CD14-positive monocyte (primary cell): Measurements from ENCODE around the gene ALDH16A1. TPM values are rescaled to one million over a fixed set of nuclear protein-coding genes. Genes with fewer than 3 reads are reported as not detected.

Experiments
- DNase-seq, 3 donors: peaks; one replicate each; pipeline ENCODE4 v3.0.0-alpha.2; 2011 to 2022
- H2AFZ ChIP-seq: 2 replicates; pipeline ENCODE4 v1.6.0; 2012; ENCODE audit warnings: mild to moderate bottlenecking, low read depth, low read length, inconsistent platforms; ENCODE audit not compliant: insufficient read depth, poor library complexity, severe bottlenecking
- H3K27ac ChIP-seq, 2 donors: 1 replicate in 1 of 2; 2 replicates in 1 of 2; pipeline ENCODE4 v1.5.1; 2012 to 2013; ENCODE audit warnings: low read length in 2 of 2, control low read depth in 1 of 2, inconsistent platforms in 1 of 2, low read depth in 1 of 2, mild to moderate bottlenecking in 1 of 2
- H3K27me3 ChIP-seq, 2 donors: one replicate each; pipeline versions ENCODE4 v1.6.0 to v1.6.1; 2011 to 2013; ENCODE audit warnings: low read length in 2 of 2; ENCODE audit not compliant: control insufficient read depth in 2 of 2, insufficient read depth in 2 of 2
- H3K36me3 ChIP-seq, 2 donors: replicated peaks in 1 of 2; 1 replicate in 1 of 2; 2 replicates in 1 of 2; pipeline versions ENCODE4 v1.5.1 to v1.6.1; 2012 to 2013; ENCODE audit warnings: low read length in 2 of 2, control low read depth in 1 of 2, inconsistent platforms in 1 of 2, mild to moderate bottlenecking in 1 of 2; ENCODE audit not compliant: insufficient read depth in 2 of 2, control insufficient read depth in 1 of 2
- H3K4me1 ChIP-seq, 2 donors: 1 replicate in 1 of 2; 2 replicates in 1 of 2; pipeline versions ENCODE4 v1.5.1 to v1.6.1; 2012 to 2013; ENCODE audit warnings: low read length in 2 of 2, control low read depth in 1 of 2, inconsistent platforms in 1 of 2, mild to moderate bottlenecking in 1 of 2, moderate library complexity in 1 of 2; ENCODE audit not compliant: insufficient read depth in 2 of 2, control insufficient read depth in 1 of 2
- H3K4me2 ChIP-seq: replicated peaks from 2 replicates; pipeline ENCODE3; 2012; ENCODE audit warnings: low read length, moderate library complexity, mild to moderate bottlenecking; ENCODE audit not compliant: poor library complexity, severe bottlenecking; ENCODE audit errors: extremely low read depth
- H3K4me3 ChIP-seq, 3 experiments: fragments of 200-600 bp in 1 of 3; sonication (generic) in 1 of 3; replicated peaks in 1 of 3; 1 replicate in 2 of 3; 2 replicates in 1 of 3; pipeline ENCODE4 v1.5.1; 2011 to 2013; ENCODE audit warnings: low read length in 3 of 3, mild to moderate bottlenecking in 3 of 3, control low read depth in 2 of 3, low read depth in 2 of 3, inconsistent platforms in 1 of 3, moderate library complexity in 1 of 3
- H3K79me2 ChIP-seq: 2 replicates; pipeline ENCODE4 v1.6.0; 2012; ENCODE audit warnings: mild to moderate bottlenecking, control low read depth, inconsistent platforms, low read length, moderate library complexity; ENCODE audit not compliant: insufficient read depth
- H3K9ac ChIP-seq: 2 replicates; pipeline ENCODE4 v1.6.0; 2017; ENCODE audit warnings: low read length, mild to moderate bottlenecking; ENCODE audit not compliant: insufficient read depth, poor library complexity, severe bottlenecking
- H3K9me3 ChIP-seq, 2 donors: replicated peaks in 1 of 2; 1 replicate in 1 of 2; 2 replicates in 1 of 2; pipeline versions ENCODE4 v1.5.1 to v1.6.1; 2012 to 2013; ENCODE audit warnings: low read length in 2 of 2, control low read depth in 1 of 2; ENCODE audit not compliant: control insufficient read depth in 1 of 2, insufficient read depth in 1 of 2
- H4K20me1 ChIP-seq: 2 replicates; pipeline ENCODE4 v1.6.0; 2012; ENCODE audit warnings: mild to moderate bottlenecking, low read length, control low read depth, moderate library complexity; ENCODE audit not compliant: insufficient read depth
- H3K27ac Mint-ChIP-seq, 7 donors: one replicate each; pipeline ENCODE4 v1.8.0; 2020; ENCODE audit warnings: mild to moderate bottlenecking in 7 of 7, mixed read lengths in 7 of 7, moderate library complexity in 6 of 7, inconsistent platforms in 2 of 7
- H3K27me3 Mint-ChIP-seq, 3 donors: one replicate each; pipeline ENCODE4 v1.8.0; 2021 to 2022; ENCODE audit warnings: low read depth in 3 of 3, mild to moderate bottlenecking in 3 of 3, mixed read lengths in 3 of 3, moderate library complexity in 3 of 3, inconsistent platforms in 1 of 3
- H3K36me3 Mint-ChIP-seq, 2 donors: one replicate each; pipeline ENCODE4 v1.8.0; 2020; ENCODE audit warnings: mixed read lengths in 2 of 2, inconsistent platforms in 1 of 2, mild to moderate bottlenecking in 1 of 2
- H3K4me1 Mint-ChIP-seq: one replicate; pipeline ENCODE4 v1.8.0; 2020; ENCODE audit warnings: mild to moderate bottlenecking, mixed read lengths
- H3K4me3 Mint-ChIP-seq, 2 donors: one replicate each; pipeline ENCODE4 v1.8.0; 2020; ENCODE audit warnings: mild to moderate bottlenecking in 2 of 2, mixed read lengths in 2 of 2, moderate library complexity in 1 of 2
- H3K9me3 Mint-ChIP-seq, 7 donors: one replicate each; pipeline ENCODE4 v1.8.0; 2020 to 2022; ENCODE audit warnings: mixed read lengths in 7 of 7, mild to moderate bottlenecking in 6 of 7, moderate library complexity in 6 of 7, inconsistent platforms in 2 of 7
- CTCF ChIP-seq: fragments of 200-600 bp; IDR thresholded peaks from one replicate; pipeline ENCODE4 v1.8.0; 2022; ENCODE audit warnings: antibody characterized with exemption, mild to moderate bottlenecking
- WGBS: methylation state at CpG from one replicate; pipeline ENCODE4 v1.1.5; 2013; ENCODE audit warnings: missing lambda C conversion rate; ENCODE audit not compliant: insufficient coverage; 5-methylcytosine and 5-hydroxymethylcytosine counted together
- intact Hi-C, 2 donors: fragments of 100-400 bp; cut with micrococcal nuclease; formaldehyde crosslinking; loops; one replicate each; pipeline versions ENCODE4 v1.15.0 to v1.15.1; 2023
- polyA plus RNA-seq, 3 donors: library from polyadenylated mRNA; depleted of rRNA in 1 of 3; unstranded in 2 of 3; stranded (reverse) in 1 of 3; fragments of 300-500 nt in 2 of 3; fragments of >200 nt in 1 of 3; fragmentation: Illumina TruSeq in 2 of 3; gene quantifications; 1 replicate in 2 of 3; 2 replicates in 1 of 3; pipeline ENCODE4 v1.2.3, GENCODE V29; 2012 to 2021

ALDH16A1 gene
- polyA plus RNA-seq, 3 donors, result 30.8 to 39.5 (median 31.2) TPM

- no peak for TF ChIP-seq CTCF
- H3K27me3 ChIP-seq, result peaks cover 80 to 98% of the 10 kb centered on the region in 2 donors
- Mint-ChIP-seq H3K27me3 (peaks cover 98 to 99% (median 98%) of the 10 kb centered on the region in 3 donors), H3K9me3 (peaks cover 0 to 50% (median 32%) of the 10 kb centered on the region in 7 donors), H3K27ac (peak overlapping the region in 1 of 7 donors; percentile 56), H3K4me1 (peaks cover 30% of the 10 kb centered on the region), H3K36me3 (peaks cover 10 to 21% of the 10 kb centered on the region in 2 donors), H3K4me3 (peak overlapping the region in 1 of 2 donors; percentile 40)
- 32% methylated on average over 7 of the region's 8 CpGs for WGBS
- H4K20me1 ChIP-seq, result no peaks in the 10 kb centered on the region
- intact Hi-C loops, result loop anchor here in 1 of 2 donors (10.0 kb wide), 1 partner anchor 172 kb away; no protein-coding TSS in a partner anchor
- H3K4me3 ChIP-seq, result no peak overlapping the region
- no peaks in the 10 kb centered on the region for H3K79me2 ChIP-seq
- no peak overlapping the region for H2AFZ ChIP-seq
- no peak overlapping the region for H3K27ac ChIP-seq
- DNase-seq, result no peak
- H3K4me1 ChIP-seq, result peaks cover 12 to 15% of the 10 kb centered on the region in 2 donors
- no peaks in the 10 kb centered on the region for H3K36me3 ChIP-seq
- no peak overlapping the region for H3K9ac ChIP-seq
- peaks cover 2 to 44% of the 10 kb centered on the region in 2 donors for H3K9me3 ChIP-seq
- H3K4me2 ChIP-seq, result no peak overlapping the region
Observed at GRCh38 chr19:49437231-49437630, 15.8 kb upstream of the ALDH16A1 start.

DNA sequence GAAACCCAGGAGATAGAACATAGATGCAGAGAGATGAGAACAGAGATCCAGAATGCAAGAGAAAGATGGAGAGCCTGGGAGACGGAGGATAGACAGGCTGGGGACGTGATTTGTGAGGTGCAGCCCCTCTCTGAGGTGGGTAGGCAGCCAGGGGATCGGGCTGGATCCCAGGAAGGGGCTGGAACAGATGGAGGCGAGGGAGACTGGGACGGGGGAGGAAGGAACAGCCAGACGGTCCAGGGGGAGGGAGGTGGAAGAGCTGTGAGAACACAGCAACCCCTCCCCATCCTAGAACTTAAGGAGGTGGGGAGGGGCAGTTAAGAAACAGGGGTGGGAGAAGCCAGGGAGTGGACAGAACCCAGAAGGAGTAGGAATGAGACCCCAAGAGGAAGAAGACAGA is 14.8 kb upstream of the ALDH16A1 start:
- Mint-ChIP-seq H3K36me3 (peaks cover 10 to 19% of the 10 kb centered on the region in 2 donors), H3K9me3 (peaks cover 0 to 47% (median 31%) of the 10 kb centered on the region in 7 donors), H3K27ac (no peak overlapping the region), H3K4me1 (peaks cover 32% of the 10 kb centered on the region), H3K4me3 (peak overlapping the region in 1 of 2 donors; percentile 59), H3K27me3 (peaks cover 90 to 96% (median 93%) of the 10 kb centered on the region in 3 donors)
- no peak for DNase-seq
- no peak overlapping the region for H2AFZ ChIP-seq
- WGBS, result 8% methylated on average over 2 of the region's 6 CpGs
- H3K9ac ChIP-seq, result no peak overlapping the region
- H3K4me2 ChIP-seq, result no peak overlapping the region
- no peaks in the 10 kb centered on the region for H3K79me2 ChIP-seq
- no peaks in the 10 kb centered on the region for H3K36me3 ChIP-seq
- no peak overlapping the region for H3K27ac ChIP-seq
- H3K4me1 ChIP-seq, result peaks cover 22 to 24% of the 10 kb centered on the region in 2 donors
- peaks cover 0 to 38% of the 10 kb centered on the region in 2 donors for H3K9me3 ChIP-seq
- H3K27me3 ChIP-seq, result peaks cover 72 to 92% of the 10 kb centered on the region in 2 donors
- TF ChIP-seq CTCF, result no peak
- intact Hi-C loops, result loop anchor here in 1 of 2 donors (10.0 kb wide), 1 partner anchor 173 kb away; no protein-coding TSS in a partner anchor
- no peak overlapping the region for H3K4me3 ChIP-seq
- no peaks in the 10 kb centered on the region for H4K20me1 ChIP-seq
